Subcutaneous abdominal adipose tissue (tissue), 5 donors: ENCODE data around the gene USP32.
"Not testable (repeated sequence)": the region's sequence is repeated elsewhere in the genome, so short reads cannot be mapped to it uniquely, and the experiment has no call there.

Experiments used
- H3K27ac ChIP-seq: one replicate; pipeline ENCODE4 v1.7.0; 2013; ENCODE audit warnings: low read depth, mild to moderate bottlenecking, inconsistent platforms, low read length, moderate library complexity
- H3K27me3 ChIP-seq, 5 donors: one replicate each; pipeline ENCODE4 v1.7.0; 2013; ENCODE audit warnings: low read length in 5 of 5, inconsistent platforms in 1 of 5; ENCODE audit not compliant: control insufficient read depth in 5 of 5, insufficient read depth in 4 of 5
- H3K36me3 ChIP-seq, 5 donors: one replicate each; pipeline ENCODE4 v1.7.0; 2013; ENCODE audit warnings: low read length in 5 of 5; ENCODE audit not compliant: control insufficient read depth in 5 of 5, insufficient read depth in 5 of 5
- H3K4me1 ChIP-seq, 5 donors: one replicate each; pipeline ENCODE4 v1.7.0; 2013; ENCODE audit warnings: low read length in 5 of 5, mild to moderate bottlenecking in 3 of 5, moderate library complexity in 1 of 5; ENCODE audit not compliant: control insufficient read depth in 5 of 5, insufficient read depth in 5 of 5
- H3K4me3 ChIP-seq, 5 donors: one replicate each; pipeline ENCODE4 v1.7.0; 2013; ENCODE audit warnings: low read length in 5 of 5, low read depth in 1 of 5
- H3K9ac ChIP-seq, 5 donors: one replicate each; pipeline ENCODE4 v1.7.0; 2013; ENCODE audit warnings: low read length in 5 of 5, mild to moderate bottlenecking in 4 of 5, moderate library complexity in 3 of 5
- H3K9me3 ChIP-seq, 5 donors: one replicate each; pipeline ENCODE4 v1.7.0; 2013; ENCODE audit warnings: low read length in 5 of 5; ENCODE audit not compliant: control insufficient read depth in 5 of 5
- donor health status: healthy.
- donor health status: healthy.
- donor health status: healthy.
- donor health status: healthy.
- donor health status: healthy.

Gene USP32

DNA sequence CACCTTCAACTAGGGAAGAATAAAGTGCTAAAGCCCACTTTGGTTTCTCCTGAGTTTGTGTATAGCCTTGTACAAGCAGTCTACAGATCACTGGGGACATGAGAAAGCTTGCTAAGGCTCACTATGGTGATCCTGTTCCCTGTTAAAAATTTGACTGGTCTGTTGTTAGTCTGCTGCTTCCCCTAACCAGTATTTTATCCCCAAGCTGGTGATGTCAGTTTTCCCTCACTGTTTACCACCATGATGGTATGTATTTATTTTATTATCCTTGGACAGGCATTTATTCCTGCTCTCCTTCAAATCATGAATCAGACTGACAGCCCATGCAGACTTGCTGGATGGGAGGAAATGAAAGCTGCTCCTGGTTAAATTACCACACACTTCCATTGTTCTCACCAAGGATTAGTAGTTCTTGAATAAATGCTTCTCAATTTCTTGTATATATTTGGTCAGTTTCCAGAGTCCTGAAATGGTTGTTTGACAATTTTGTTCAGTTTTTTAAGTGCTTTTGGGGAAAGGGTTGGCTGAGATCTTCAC, 142.6 kb downstream of the USP32 start:
- Histone ChIP-seq H3K27me3 (no peaks in the 10 kb centered on the region), H3K4me3 (no peak overlapping the region), H3K9ac (no peak overlapping the region), H3K27ac (no peak overlapping the region), H3K36me3 (peaks cover 3 to 22% (median 11%) of the 10 kb centered on the region in 5 donors), H3K4me1 (no peaks in the 10 kb centered on the region), H3K9me3 (no peaks in the 10 kb centered on the region)

DNA sequence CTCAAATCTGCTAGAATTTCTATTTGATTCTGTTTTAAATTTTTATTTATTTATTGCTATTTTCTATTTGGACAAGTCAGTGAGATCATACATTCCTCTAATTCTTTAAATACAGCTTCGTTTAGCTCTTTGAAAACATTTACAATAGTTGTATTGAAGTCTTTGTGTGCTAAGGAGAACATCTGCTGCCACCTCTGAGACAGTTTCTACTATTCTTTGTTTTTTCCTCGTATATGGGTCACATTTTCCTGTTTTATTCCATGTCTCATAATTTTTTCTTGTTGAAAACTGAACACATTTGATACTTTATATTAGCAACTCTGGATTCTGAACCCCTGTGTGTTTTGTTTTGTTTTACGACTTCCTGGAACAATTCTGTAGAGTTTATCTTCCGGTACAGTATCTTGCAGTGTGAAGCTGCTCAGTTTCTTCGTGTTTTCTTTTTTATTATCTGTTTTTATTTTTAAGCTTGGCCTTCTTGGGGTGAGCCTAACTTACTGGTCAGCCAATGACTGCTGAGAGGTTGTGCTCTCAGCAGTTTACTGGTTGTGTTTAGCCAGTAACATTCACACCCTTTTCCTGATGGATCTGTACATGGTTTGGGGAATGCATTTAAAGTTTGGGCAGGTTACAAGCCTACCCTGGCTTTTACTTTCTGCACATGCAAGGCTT, 143.2 kb downstream of the USP32 start:
- Histone ChIP-seq H3K27me3 (no peaks in the 10 kb centered on the region), H3K9ac (no peak overlapping the region), H3K9me3 (no peaks in the 10 kb centered on the region), H3K4me1 (no peaks in the 10 kb centered on the region), H3K36me3 (peaks cover 0 to 17% (median 7%) of the 10 kb centered on the region in 5 donors), H3K4me3 (no peak overlapping the region), H3K27ac (no peak overlapping the region)

DNA sequence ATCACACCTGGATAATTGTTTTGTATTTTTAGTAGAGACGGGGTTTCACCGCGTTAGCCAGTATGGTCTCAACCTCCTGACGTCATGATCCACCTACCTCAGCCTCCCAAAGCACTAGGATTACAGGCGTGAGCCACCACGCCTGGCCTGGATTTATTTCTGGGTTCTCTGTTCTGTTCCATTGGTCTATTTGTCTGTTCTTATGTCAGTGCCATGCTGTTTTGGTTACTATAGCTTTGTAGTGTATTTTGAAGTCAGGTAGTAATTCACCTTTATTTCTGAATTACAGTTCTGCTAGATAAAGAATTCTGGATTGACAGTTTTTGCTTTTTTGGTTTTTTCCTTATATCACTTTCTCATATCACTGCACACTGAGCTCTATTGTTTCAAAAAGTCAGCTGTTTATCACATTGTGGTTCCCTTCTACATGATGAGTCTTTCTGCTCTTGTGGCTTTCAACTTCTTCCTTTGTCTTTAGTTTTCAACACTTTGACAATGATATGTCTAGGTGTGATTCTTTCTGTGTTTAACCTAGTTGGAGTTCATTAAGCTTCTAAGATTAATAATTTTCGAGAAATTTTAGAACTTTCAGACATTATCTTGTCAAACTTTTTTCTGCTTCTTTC, 144.0 kb downstream of the USP32 start:
- no peaks in the 10 kb centered on the region for H3K27me3 ChIP-seq
- peaks cover 0 to 16% (median 7%) of the 10 kb centered on the region in 5 donors for H3K36me3 ChIP-seq
- no peak overlapping the region for H3K27ac ChIP-seq
- H3K9me3 ChIP-seq: no peaks in the 10 kb centered on the region
- no peaks in the 10 kb centered on the region for H3K4me1 ChIP-seq
- H3K4me3 ChIP-seq: no peak overlapping the region
- H3K9ac ChIP-seq: no peak overlapping the region

DNA sequence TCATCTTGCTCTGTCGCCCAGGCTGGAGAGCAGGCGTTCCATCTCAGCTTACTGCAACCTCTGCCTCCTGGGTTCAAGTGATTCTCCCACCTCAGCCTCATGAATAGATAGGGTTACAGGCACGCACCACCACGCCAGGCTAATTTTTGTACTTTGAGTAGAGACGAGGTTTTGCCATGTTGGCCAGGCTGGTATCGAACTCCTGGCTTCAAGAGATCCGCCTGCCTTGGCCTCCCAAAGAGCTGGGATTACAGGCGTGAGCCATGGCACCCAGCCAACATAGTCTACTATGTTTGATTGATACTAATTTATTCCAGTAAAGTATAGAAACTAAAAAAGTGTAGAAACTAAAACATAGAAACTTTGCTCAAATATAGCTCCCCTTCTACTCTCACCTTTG, 147.3 kb downstream of the USP32 start:
- Histone ChIP-seq H3K4me1 (no peaks in the 10 kb centered on the region), H3K9ac (no peak overlapping the region), H3K4me3 (no peak overlapping the region), H3K36me3 (peaks cover 5 to 10% (median 7%) of the 10 kb centered on the region in 5 donors), H3K27me3 (no peaks in the 10 kb centered on the region), H3K9me3 (no peaks in the 10 kb centered on the region), H3K27ac (no peak overlapping the region)

DNA sequence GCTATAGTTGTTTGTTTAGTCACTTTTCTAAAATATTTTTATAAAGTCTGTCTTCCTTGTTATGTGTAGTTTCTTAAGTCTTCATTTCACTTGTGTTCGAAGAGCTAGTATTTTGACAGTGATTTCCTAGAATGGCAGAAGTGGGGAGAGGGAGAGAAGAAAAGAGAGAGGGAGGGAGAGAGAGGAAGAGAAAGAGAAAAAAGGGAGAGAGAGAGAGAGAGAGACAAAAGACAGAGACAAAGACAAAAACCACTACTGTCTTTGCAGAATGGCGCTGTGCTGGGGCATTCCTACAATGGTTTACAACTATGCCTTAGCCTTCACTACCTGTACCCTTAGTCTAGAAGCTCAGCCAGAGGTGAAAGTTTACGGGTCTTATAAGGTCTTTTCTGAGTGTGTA, 151.6 kb downstream of the USP32 start:
- Histone ChIP-seq H3K4me3 (no peak overlapping the region), H3K36me3 (peaks cover 7 to 13% (median 9%) of the 10 kb centered on the region in 5 donors), H3K4me1 (no peaks in the 10 kb centered on the region), H3K27ac (no peak overlapping the region), H3K27me3 (no peaks in the 10 kb centered on the region), H3K9me3 (no peaks in the 10 kb centered on the region), H3K9ac (no peak overlapping the region)

DNA sequence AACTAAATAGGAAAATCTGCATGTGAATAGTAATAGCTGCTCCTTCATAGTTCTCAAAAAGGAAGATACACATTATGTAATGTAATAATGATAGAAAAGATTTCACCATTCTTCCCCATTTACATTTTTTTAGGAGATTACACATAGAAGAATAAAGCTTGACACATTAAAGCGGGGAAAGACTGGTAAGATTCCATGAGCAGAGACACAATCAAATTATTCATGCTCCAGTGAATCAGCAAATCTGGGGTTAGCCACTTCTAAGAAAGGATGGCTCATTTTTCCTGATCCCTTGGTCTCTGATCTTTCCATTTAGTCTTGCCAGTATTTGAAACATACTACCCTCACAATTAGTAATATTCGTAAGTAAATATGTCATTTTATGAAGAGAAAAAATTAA, 160.2 kb downstream of the USP32 start:
- no peaks in the 10 kb centered on the region for H3K4me1 ChIP-seq
- no peak overlapping the region for H3K27ac ChIP-seq
- H3K4me3 ChIP-seq: no peak overlapping the region
- H3K27me3 ChIP-seq: no peaks in the 10 kb centered on the region
- H3K36me3 ChIP-seq: peaks cover 13 to 21% (median 15%) of the 10 kb centered on the region in 5 donors
- no peaks in the 10 kb centered on the region for H3K9me3 ChIP-seq
- H3K9ac ChIP-seq: no peak overlapping the region

DNA sequence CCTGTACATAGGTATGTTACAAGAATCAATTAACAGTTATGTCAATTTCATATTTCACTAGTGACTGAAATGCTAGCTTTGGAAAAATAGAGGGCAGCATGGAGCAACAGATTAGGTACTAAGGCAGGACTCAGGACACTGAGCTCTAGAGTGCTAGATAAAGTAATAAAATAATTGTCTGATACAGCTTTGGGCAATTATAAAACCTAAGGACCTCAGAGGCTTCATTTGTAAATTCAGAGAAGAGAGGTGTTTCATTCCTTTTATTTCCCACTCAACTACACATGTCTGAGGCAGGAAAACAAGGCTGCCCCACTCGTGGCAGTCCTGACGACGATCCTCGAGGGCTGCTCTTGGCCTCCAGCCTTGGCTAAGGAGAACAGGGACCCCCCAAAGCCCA, 160.7 kb downstream of the USP32 start:
- Histone ChIP-seq H3K9ac (no peak overlapping the region), H3K4me1 (no peaks in the 10 kb centered on the region), H3K36me3 (peaks cover 13 to 21% (median 15%) of the 10 kb centered on the region in 5 donors)

DNA sequence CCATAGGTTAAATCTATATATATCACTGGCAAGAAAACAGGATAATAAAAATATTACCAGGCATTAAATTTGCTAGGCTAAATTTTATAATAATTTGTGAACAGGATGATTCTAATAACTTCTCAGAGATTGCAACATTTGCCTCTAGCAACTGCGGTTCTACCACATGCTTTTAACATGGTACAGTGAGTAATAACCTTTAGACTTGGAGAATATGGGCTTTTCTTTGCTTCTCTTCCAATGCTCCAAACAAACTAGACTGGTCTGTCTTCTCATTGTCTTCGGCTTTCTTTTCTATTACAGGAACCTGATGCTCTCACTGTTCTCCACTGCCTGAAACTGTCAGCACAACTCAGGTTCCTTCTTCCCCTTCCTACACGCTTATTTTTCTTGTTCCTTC, 161.6 kb downstream of the USP32 start:
- Histone ChIP-seq H3K4me1 (no peaks in the 10 kb centered on the region), H3K27ac (no peak overlapping the region), H3K4me3 (no peak overlapping the region), H3K27me3 (no peaks in the 10 kb centered on the region), H3K9me3 (no peaks in the 10 kb centered on the region), H3K9ac (no peak overlapping the region), H3K36me3 (peaks cover 6 to 18% (median 10%) of the 10 kb centered on the region in 5 donors)

More for the DNA sequence above, 160.7 kb downstream of the USP32 start:
- no peak overlapping the region for H3K4me3 ChIP-seq
- no peak overlapping the region for H3K27ac ChIP-seq
- H3K27me3 ChIP-seq: no peaks in the 10 kb centered on the region
- no peaks in the 10 kb centered on the region for H3K9me3 ChIP-seq

DNA sequence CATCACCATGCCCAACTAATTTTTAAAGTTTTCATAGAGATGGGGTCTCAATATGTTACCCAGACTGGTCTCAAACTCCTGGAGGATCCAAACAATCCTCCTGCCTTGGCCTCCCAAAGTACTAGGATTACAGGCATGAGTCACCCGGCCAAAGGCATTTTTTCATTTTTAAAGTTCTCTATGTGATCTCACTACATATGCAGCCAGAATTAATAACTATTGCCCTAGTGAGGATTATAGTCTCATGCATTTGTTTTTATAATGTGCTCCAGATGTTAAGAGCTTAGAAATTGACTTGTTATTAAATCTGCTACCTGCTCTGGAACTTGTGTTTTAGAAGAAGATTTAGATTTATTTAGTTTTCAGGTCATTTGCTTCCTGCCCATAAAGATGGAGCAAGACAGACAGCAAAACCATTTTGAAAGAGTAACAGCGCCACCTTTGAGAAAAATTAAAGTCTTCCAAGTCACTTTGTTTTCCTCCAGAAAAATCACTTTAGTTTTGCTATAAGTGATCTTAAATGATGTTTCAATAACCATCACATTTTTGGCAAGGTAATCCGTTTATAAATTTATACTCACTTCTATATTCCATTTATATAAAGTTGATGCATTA, 162.6 kb downstream of the USP32 start:
- H3K9ac ChIP-seq: no peak overlapping the region
- H3K4me3 ChIP-seq: no peak overlapping the region
- no peaks in the 10 kb centered on the region for H3K4me1 ChIP-seq
- no peaks in the 10 kb centered on the region for H3K9me3 ChIP-seq
- H3K27me3 ChIP-seq: no peaks in the 10 kb centered on the region
- H3K27ac ChIP-seq: no peak overlapping the region
- H3K36me3 ChIP-seq: peaks cover 4 to 20% (median 10%) of the 10 kb centered on the region in 5 donors

DNA sequence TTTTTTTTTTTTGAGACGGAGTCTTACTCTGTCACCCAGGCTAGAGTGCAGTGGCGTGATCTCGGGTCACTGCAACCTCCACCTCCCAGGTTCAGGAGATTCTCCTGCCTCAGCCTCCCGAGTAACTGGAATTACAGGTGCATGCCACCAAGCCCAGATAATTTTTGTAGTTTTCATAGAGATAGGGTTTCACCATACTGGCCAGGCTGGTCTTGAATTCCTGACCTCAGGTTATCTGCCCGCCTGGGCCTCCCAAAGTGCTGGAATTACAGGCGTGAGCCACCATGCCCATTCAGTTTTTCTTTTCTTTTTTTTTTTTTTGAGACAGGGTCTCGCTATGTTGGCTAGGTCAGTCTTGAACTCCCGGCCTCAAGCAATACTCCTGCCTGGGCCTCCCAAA, 164.7 kb downstream of the USP32 start:
- H3K4me3 ChIP-seq, H3K27me3 ChIP-seq, H3K27ac ChIP-seq, H3K4me1 ChIP-seq, H3K9me3 ChIP-seq, H3K9ac ChIP-seq: not testable (repeated sequence)
- H3K36me3 ChIP-seq: peaks cover 15 to 31% (median 19%) of the 10 kb centered on the region in 5 donors
